ENCODE results near the gene USP15.

Gene USP15

DNA sequence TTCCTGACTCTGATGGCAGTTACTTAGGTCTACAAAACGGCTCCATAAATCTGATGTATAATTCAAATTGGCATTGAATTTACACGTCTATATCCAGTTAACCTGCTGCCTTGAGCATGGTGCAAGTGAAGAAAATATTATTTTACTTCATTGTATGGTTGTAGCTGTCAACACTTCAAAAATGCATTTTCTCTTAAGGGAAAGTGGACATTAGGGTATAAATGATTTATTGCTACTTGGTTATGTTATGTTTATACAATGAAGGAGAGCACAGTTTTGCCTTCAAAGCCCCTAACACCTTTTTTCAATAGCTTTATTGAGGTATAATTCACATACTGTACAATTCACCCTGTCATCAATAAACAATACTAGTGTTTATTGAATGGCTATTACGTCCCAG, 2.0 kb upstream of the USP15 start:
- TF ChIP-seq SIN3A (IDR thresholded peaks at IDR 0.05; ENCODE audit: borderline replicate concordance, insufficient read depth, low read length) (no peak), POLR2AphosphoS5 (IDR thresholded peaks at IDR 0.05; ENCODE audit: low read depth, low read length) (no peak), TAF1 (IDR thresholded peaks at IDR 0.05; ENCODE audit: borderline replicate concordance, insufficient read depth, low read length) (no peak), FOXP2 (optimal IDR thresholded peaks at IDR 0.05; ENCODE audit: borderline replicate concordance, extremely low read depth, extremely low read length, insufficient read depth) (no peak)
- TF ChIP-seq, protein P1, sequence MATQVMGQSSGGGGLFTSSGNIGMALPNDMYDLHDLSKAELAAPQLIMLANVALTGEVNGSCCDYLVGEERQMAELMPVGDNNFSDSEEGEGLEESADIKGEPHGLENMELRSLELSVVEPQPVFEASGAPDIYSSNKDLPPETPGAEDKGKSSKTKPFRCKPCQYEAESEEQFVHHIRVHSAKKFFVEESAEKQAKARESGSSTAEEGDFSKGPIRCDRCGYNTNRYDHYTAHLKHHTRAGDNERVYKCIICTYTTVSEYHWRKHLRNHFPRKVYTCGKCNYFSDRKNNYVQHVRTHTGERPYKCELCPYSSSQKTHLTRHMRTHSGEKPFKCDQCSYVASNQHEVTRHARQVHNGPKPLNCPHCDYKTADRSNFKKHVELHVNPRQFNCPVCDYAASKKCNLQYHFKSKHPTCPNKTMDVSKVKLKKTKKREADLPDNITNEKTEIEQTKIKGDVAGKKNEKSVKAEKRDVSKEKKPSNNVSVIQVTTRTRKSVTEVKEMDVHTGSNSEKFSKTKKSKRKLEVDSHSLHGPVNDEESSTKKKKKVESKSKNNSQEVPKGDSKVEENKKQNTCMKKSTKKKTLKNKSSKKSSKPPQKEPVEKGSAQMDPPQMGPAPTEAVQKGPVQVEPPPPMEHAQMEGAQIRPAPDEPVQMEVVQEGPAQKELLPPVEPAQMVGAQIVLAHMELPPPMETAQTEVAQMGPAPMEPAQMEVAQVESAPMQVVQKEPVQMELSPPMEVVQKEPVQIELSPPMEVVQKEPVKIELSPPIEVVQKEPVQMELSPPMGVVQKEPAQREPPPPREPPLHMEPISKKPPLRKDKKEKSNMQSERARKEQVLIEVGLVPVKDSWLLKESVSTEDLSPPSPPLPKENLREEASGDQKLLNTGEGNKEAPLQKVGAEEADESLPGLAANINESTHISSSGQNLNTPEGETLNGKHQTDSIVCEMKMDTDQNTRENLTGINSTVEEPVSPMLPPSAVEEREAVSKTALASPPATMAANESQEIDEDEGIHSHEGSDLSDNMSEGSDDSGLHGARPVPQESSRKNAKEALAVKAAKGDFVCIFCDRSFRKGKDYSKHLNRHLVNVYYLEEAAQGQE (IDR thresholded peaks at IDR 0.05; ENCODE audit: insufficient read depth in 1 of 2, low read depth in 2 of 2, low read length in 2 of 2), result no peak

DNA sequence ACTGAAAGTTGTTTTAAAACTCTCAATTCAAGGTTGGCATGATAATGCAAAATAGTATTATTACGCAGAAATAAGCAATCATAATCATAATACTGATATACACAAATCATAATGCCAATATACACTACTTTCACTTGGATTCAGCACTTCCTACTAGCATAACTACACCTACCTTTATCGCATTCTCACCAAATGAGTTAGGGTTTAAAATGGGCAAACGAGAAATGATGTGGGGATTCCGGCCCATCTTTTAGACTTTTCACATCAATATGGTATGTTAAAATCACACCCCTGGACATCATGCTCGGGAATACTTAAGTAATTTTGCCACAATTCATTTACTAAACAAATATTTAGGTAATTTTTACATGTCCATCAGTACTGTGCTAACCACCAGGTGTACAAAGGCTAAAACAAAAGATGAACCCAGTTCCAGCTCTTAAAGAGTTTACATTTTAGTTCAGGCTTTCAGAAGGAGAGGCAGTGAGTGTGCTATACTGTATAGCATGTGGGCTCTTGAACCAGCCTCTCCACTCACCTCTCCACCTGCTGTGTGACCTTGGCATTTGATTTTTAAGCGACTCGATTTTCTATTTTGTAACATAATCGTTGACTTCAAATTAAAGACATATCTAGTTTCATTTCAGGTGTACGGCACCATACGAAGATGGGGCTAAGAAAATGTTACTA, 1.1 kb upstream of the USP15 start:
- TF ChIP-seq TAF1 (IDR thresholded peaks at IDR 0.05; ENCODE audit: borderline replicate concordance, insufficient read depth, low read length), result no peak
- TF ChIP-seq, protein P1 (IDR thresholded peaks at IDR 0.05; ENCODE audit: insufficient read depth in 1 of 2, low read depth in 2 of 2, low read length in 2 of 2), result no peak
- no peak for TF ChIP-seq SIN3A (IDR thresholded peaks at IDR 0.05; ENCODE audit: borderline replicate concordance, insufficient read depth, low read length)
- no peak for TF ChIP-seq POLR2AphosphoS5 (IDR thresholded peaks at IDR 0.05; ENCODE audit: low read depth, low read length)
- no peak for TF ChIP-seq FOXP2 (optimal IDR thresholded peaks at IDR 0.05; ENCODE audit: borderline replicate concordance, extremely low read depth, extremely low read length, insufficient read depth)

DNA sequence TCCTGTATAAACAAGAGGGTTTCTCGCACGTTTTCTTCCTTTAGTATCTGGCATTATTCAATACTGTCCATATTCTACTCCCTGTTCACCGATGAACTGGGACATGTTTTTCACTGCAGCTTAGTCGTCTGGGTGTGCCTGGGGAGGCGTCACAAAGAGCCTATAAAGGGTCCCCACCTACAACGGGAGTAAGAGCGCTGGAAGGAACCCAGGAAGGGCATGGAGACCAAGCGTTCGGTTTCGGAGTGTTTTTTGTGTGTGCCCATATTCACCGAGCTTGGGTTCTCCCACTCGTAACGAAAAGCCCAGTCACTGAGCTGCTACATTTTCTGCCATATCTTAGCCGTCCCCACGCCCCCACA, 592 bp upstream of the USP15 start:
- no peak for TF ChIP-seq TAF1 (IDR thresholded peaks at IDR 0.05; ENCODE audit: borderline replicate concordance, insufficient read depth, low read length)
- no peak for TF ChIP-seq POLR2AphosphoS5 (IDR thresholded peaks at IDR 0.05; ENCODE audit: low read depth, low read length)
- TF ChIP-seq, protein P1 (IDR thresholded peaks at IDR 0.05; ENCODE audit: insufficient read depth in 1 of 2, low read depth in 2 of 2, low read length in 2 of 2), result no peak

DNA sequence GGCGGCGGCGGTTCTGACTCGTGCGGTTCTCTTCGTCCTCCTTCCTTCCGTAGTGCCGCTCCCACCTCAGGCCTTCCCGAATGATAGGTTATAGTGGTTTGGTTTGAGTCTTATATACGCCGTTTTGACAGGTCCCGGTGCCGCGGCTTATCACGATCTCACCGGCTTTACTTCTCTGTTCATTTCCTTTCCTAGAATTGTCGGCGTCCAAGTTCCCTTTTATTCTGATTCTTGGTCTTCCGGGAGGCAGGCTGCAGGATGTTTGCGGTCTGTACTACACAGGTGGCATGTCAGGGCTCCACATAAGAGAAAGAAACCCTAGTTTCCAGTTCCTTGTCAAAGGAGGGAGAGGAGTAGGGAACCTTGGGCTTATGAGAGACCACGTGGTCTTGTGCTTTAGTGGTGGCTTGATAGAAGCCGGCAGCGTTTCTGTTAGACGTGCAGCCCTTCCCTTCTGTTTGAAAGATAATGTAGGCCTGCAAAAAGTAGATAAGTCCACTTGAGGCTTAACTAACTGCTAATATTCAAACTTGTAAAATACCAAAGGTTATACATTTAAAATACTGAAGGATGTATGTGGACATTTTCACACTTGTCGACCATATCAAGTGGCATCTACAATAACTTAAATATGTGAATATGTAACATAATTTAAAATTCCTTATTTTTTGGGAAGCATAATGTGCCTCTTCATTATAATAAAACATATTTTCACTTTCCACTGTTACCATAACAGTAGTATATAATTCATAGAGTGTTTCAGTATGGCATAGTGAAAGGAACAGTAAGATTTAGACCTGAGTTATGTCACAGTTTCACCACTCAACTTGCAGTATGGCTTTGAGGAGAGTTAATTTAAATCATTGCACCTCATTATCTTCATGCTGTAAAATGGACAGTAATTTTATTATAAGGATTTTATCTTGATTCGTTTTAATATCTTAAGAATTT, 804 bp downstream of the USP15 start:
- no peak for TF ChIP-seq TAF1 (IDR thresholded peaks at IDR 0.05; ENCODE audit: borderline replicate concordance, insufficient read depth, low read length)
- TF ChIP-seq POLR2AphosphoS5 (IDR thresholded peaks at IDR 0.05; ENCODE audit: low read depth, low read length), result no peak
- no peak for TF ChIP-seq FOXP2 (optimal IDR thresholded peaks at IDR 0.05; ENCODE audit: borderline replicate concordance, extremely low read depth, extremely low read length, insufficient read depth)
- TF ChIP-seq SIN3A (IDR thresholded peaks at IDR 0.05; ENCODE audit: borderline replicate concordance, insufficient read depth, low read length), result no peak
- TF ChIP-seq, protein P1 (IDR thresholded peaks at IDR 0.05; ENCODE audit: insufficient read depth in 1 of 2, low read depth in 2 of 2, low read length in 2 of 2), result no peak

Measured in PFSK-1 (cell line).